Trophoblast cell (in vitro differentiated cells and primary cell): Measurements from ENCODE around the gene EPHA6.
"Not testable (repeated sequence)": the region's sequence is repeated elsewhere in the genome, so short reads cannot be mapped to it uniquely, and the experiment has no call there.

ENCODE experiments used
- DNase-seq, 2 donors: peaks; one replicate each; pipeline ENCODE4 v3.0.0-alpha.2; 2016
- H2AFZ ChIP-seq: 2 replicates; pipeline ENCODE4 v1.6.1; 2013; ENCODE audit warnings: low read length, moderate library complexity, mild to moderate bottlenecking; ENCODE audit not compliant: insufficient read depth, poor library complexity
- H2AK5ac ChIP-seq: 2 replicates; pipeline ENCODE4 v1.6.1; 2013; ENCODE audit warnings: mild to moderate bottlenecking, low read length
- H2BK120ac ChIP-seq: 2 replicates; pipeline ENCODE4 v1.6.1; 2013; ENCODE audit warnings: low read length, mild to moderate bottlenecking, moderate library complexity; ENCODE audit not compliant: insufficient read depth, poor library complexity
- H2BK12ac ChIP-seq: 2 replicates; pipeline ENCODE4 v1.6.1; 2013; ENCODE audit warnings: mild to moderate bottlenecking, low read length, moderate library complexity
- H2BK5ac ChIP-seq: 2 replicates; pipeline ENCODE4 v1.6.1; 2013; ENCODE audit warnings: low read length, low read depth, moderate library complexity, mild to moderate bottlenecking; ENCODE audit not compliant: poor library complexity
- H3K14ac ChIP-seq: 2 replicates; pipeline ENCODE4 v1.6.1; 2013; ENCODE audit warnings: mild to moderate bottlenecking, low read length
- H3K18ac ChIP-seq: 2 replicates; pipeline ENCODE4 v1.6.1; 2013; ENCODE audit warnings: mild to moderate bottlenecking, low read length
- H3K23ac ChIP-seq: 2 replicates; pipeline ENCODE4 v1.6.1; 2013; ENCODE audit warnings: low read length
- H3K27ac ChIP-seq: 2 replicates; pipeline ENCODE4 v1.5.1; 2013; ENCODE audit warnings: low read depth, mild to moderate bottlenecking, inconsistent platforms, low read length, moderate library complexity
- H3K27me3 ChIP-seq: 2 replicates; pipeline ENCODE4 v1.6.1; 2013; ENCODE audit warnings: inconsistent platforms, mild to moderate bottlenecking, low read length, moderate library complexity; ENCODE audit not compliant: insufficient read depth
- H3K36me3 ChIP-seq, 2 experiments: 1 replicate in 1 of 2; 2 replicates in 1 of 2; pipeline ENCODE4 v1.6.1; 2013; ENCODE audit warnings: low read length in 2 of 2, mild to moderate bottlenecking in 2 of 2, moderate library complexity in 1 of 2; ENCODE audit not compliant: insufficient read depth in 2 of 2, control insufficient read depth in 1 of 2
- H3K4ac ChIP-seq: 2 replicates; pipeline ENCODE4 v1.6.1; 2013; ENCODE audit warnings: low read depth, mild to moderate bottlenecking, low read length, moderate library complexity
- H3K4me1 ChIP-seq, 2 experiments: 1 replicate in 1 of 2; 2 replicates in 1 of 2; pipeline ENCODE4 v1.6.1; 2013; ENCODE audit warnings: low read length in 2 of 2, mild to moderate bottlenecking in 2 of 2, moderate library complexity in 1 of 2; ENCODE audit not compliant: insufficient read depth in 2 of 2, control insufficient read depth in 1 of 2
- H3K4me2 ChIP-seq: 2 replicates; pipeline ENCODE4 v1.6.1; 2013; ENCODE audit warnings: inconsistent platforms, mild to moderate bottlenecking, low read length, moderate library complexity
- H3K4me3 ChIP-seq: 2 replicates; pipeline ENCODE4 v1.5.1; 2013; ENCODE audit warnings: mild to moderate bottlenecking, low read depth, low read length, inconsistent platforms
- H3K79me1 ChIP-seq: one replicate; pipeline ENCODE4 v1.6.1; 2013; ENCODE audit warnings: low read length
- H3K79me2 ChIP-seq: 2 replicates; pipeline ENCODE4 v1.6.1; 2013; ENCODE audit warnings: low read length, mild to moderate bottlenecking; ENCODE audit not compliant: control insufficient read depth, insufficient read depth, poor library complexity
- H3K9ac ChIP-seq: 2 replicates; pipeline ENCODE4 v1.6.1; 2013; ENCODE audit warnings: mild to moderate bottlenecking, low read length
- H3K9me3 ChIP-seq: 2 replicates; pipeline ENCODE4 v1.6.1; 2013; ENCODE audit warnings: low read depth, mild to moderate bottlenecking, control low read depth, inconsistent platforms, low read length; ENCODE audit not compliant: insufficient read depth
- H4K12ac ChIP-seq: 2 replicates; pipeline ENCODE4 v1.6.1; 2013; ENCODE audit warnings: low read depth, mild to moderate bottlenecking, low read length, moderate library complexity
- H4K8ac ChIP-seq: 2 replicates; pipeline ENCODE4 v1.6.1; 2013; ENCODE audit warnings: low read depth, mild to moderate bottlenecking, low read length, moderate library complexity
- H4K91ac ChIP-seq: one replicate; pipeline ENCODE4 v1.6.1; 2013; ENCODE audit warnings: low read depth, mild to moderate bottlenecking, low read length, moderate library complexity
- WGBS: extraction: QIAGEN DNeasy Blood & Tissue Kit; methylation state at CpG from one replicate; pipeline ENCODE4 v1.1.7; 2013; ENCODE audit warnings: missing lambda C conversion rate; ENCODE audit not compliant: insufficient read length, insufficient coverage; ENCODE audit errors: extremely low coverage; 5-methylcytosine and 5-hydroxymethylcytosine counted together

Gene EPHA6

GRCh38 chr3:96900566-96900965, 86.2 kb downstream of the EPHA6 start:
- no CpG with 5 or more reads among the region's 4 CpGs for WGBS

GRCh38 chr3:96915445-96915844, 101.1 kb downstream of the EPHA6 start:
- Histone ChIP-seq H3K27ac (no peak overlapping the region), H3K9me3 (no peaks in the 10 kb centered on the region), H3K4ac (no peak overlapping the region), H3K23ac (no peak overlapping the region), H3K79me2 (no peaks in the 10 kb centered on the region), H4K12ac (no peak overlapping the region), H4K91ac (no peak overlapping the region), H3K36me3 (no peaks in the 10 kb centered on the region), H3K18ac (no peak overlapping the region), H3K14ac (no peak overlapping the region), H4K8ac (no peak overlapping the region), H2AFZ (no peak overlapping the region), H3K79me1 (no peaks in the 10 kb centered on the region), H2BK5ac (no peak overlapping the region), H3K4me3 (no peak overlapping the region), H2AK5ac (no peak overlapping the region), H2BK120ac (no peak overlapping the region), H3K27me3 (no peaks in the 10 kb centered on the region), H3K4me2 (no peak overlapping the region), H3K4me1 (no peaks in the 10 kb centered on the region), H2BK12ac (no peak overlapping the region), H3K9ac (no peak overlapping the region)
- WGBS = no CpG with 5 or more reads among the region's 2 CpGs
- peak in 1 of 2 donors; percentile 29 for DNase-seq

More at GRCh38 chr3:96900566-96900965, 86.2 kb downstream of the EPHA6 start:
- Histone ChIP-seq H3K4me1 (no peaks in the 10 kb centered on the region), H3K9ac (no peak overlapping the region), H3K4me3 (no peak overlapping the region), H3K79me1 (no peaks in the 10 kb centered on the region), H2BK5ac (no peak overlapping the region), H3K36me3 (no peaks in the 10 kb centered on the region), H2BK120ac (no peak overlapping the region), H3K79me2 (no peaks in the 10 kb centered on the region), H3K23ac (no peak overlapping the region), H3K9me3 (no peaks in the 10 kb centered on the region), H2AFZ (no peak overlapping the region), H3K27me3 (no peaks in the 10 kb centered on the region), H3K14ac (no peak overlapping the region), H3K27ac (no peak overlapping the region), H2AK5ac (no peak overlapping the region), H3K4me2 (no peak overlapping the region), H4K8ac (no peak overlapping the region), H4K12ac (no peak overlapping the region), H4K91ac (no peak overlapping the region), H3K18ac (no peak overlapping the region), H3K4ac (no peak overlapping the region), H2BK12ac (no peak overlapping the region)
- no peak for DNase-seq

GRCh38 chr3:96931119-96931862, 116.9 kb downstream of the EPHA6 start:
- Histone ChIP-seq H3K27me3 (no peaks in the 10 kb centered on the region), H3K18ac (no peak overlapping the region), H2AK5ac (no peak overlapping the region), H3K4me2 (no peak overlapping the region), H4K8ac (no peak overlapping the region), H3K23ac (no peak overlapping the region), H2BK120ac (no peak overlapping the region), H3K79me1 (no peaks in the 10 kb centered on the region), H3K4me1 (no peaks in the 10 kb centered on the region), H4K12ac (no peak overlapping the region), H2BK5ac (no peak overlapping the region), H3K27ac (no peak overlapping the region), H2AFZ (no peak overlapping the region), H4K91ac (no peak overlapping the region), H3K4me3 (no peak overlapping the region), H3K9me3 (peaks cover 3% of the 10 kb centered on the region), H2BK12ac (no peak overlapping the region), H3K4ac (no peak overlapping the region), H3K36me3 (no peaks in the 10 kb centered on the region), H3K9ac (no peak overlapping the region), H3K14ac (no peak overlapping the region), H3K79me2 (no peaks in the 10 kb centered on the region)
- no CpG with 5 or more reads among the region's 3 CpGs for WGBS
- DNase-seq = no peak

- H4K8ac ChIP-seq, H3K9me3 ChIP-seq: not testable (repeated sequence)
- WGBS = no CpG with 5 or more reads among the region's 7 CpGs
These were observed 127.7 kb downstream of the EPHA6 start for GRCh38 chr3:96942131-96942530.

More at GRCh38 chr3:96942131-96942530, 127.7 kb downstream of the EPHA6 start:
- H2BK5ac ChIP-seq, H3K4ac ChIP-seq, H3K27me3 ChIP-seq, H3K79me2 ChIP-seq, DNase-seq, H4K91ac ChIP-seq, H2BK120ac ChIP-seq, H3K9ac ChIP-seq, H4K12ac ChIP-seq, H3K27ac ChIP-seq, H3K79me1 ChIP-seq, H3K4me1 ChIP-seq, H2AFZ ChIP-seq, H3K4me3 ChIP-seq, H3K4me2 ChIP-seq, H3K36me3 ChIP-seq, H2BK12ac ChIP-seq, H2AK5ac ChIP-seq, H3K14ac ChIP-seq, H3K23ac ChIP-seq, H3K18ac ChIP-seq: not testable (repeated sequence)
